IMR-90 (cell line): ENCODE data around the gene ATL2. TPM values are rescaled to one million over a fixed set of nuclear protein-coding genes. Genes with fewer than 3 reads are reported as not detected.

Experiments used
- ATAC-seq: fragments of 200-7000 bp; cut with Tn5 transposase; 2 replicates; pipeline ENCODE4 v1.9.1; 2020; ENCODE audit warnings: low read depth, mild to moderate bottlenecking, moderate library complexity
- BruUV-seq: library from RNA; stranded (reverse); fragments of 400-500 nt; replicated peaks from 2 replicates; lab custom pipeline; 2021; lab: Mats Ljungman, UMichigan
- CTCF ChIA-PET: fragments of 300-600 bp; formaldehyde crosslinking; extraction: SDS; loops from one replicate; lab custom pipeline; 2021; ENCODE audit warnings: antibody characterized with exemption; lab: Yijun Ruan, JAX
- POLR2A ChIA-PET: fragments of 300-600 bp; sonication (Branson Sonifier 250); formaldehyde crosslinking; loops from one replicate; lab custom pipeline; 2022; ENCODE audit warnings: antibody characterized with exemption; ENCODE audit not compliant: unreplicated experiment; lab: Charles Lee
- DNase-seq: peaks from one replicate; pipeline ENCODE4 v3.0.0; 2013
- H2AFZ ChIP-seq: replicated peaks from 2 replicates; pipeline ENCODE3; 2013; ENCODE audit warnings: low read length, mild to moderate bottlenecking; ENCODE audit not compliant: poor library complexity
- H2AK5ac ChIP-seq: 2 replicates; pipeline ENCODE4 v1.6.1; 2013; ENCODE audit warnings: low read depth, low read length, inconsistent platforms
- H2AK9ac ChIP-seq: replicated peaks from 2 replicates; pipeline ENCODE3; 2013; ENCODE audit warnings: mild to moderate bottlenecking, low read depth, low read length, moderate library complexity; ENCODE audit not compliant: poor library complexity
- H2BK120ac ChIP-seq: 2 replicates; pipeline ENCODE4 v1.6.1; 2013; ENCODE audit warnings: low read depth, low read length, inconsistent platforms
- H2BK15ac ChIP-seq: 3 replicates; pipeline ENCODE4 v1.6.1; 2013; ENCODE audit warnings: low read depth, low read length, inconsistent platforms
- H2BK20ac ChIP-seq: 2 replicates; pipeline ENCODE4 v1.6.1; 2013; ENCODE audit warnings: low read depth, mild to moderate bottlenecking, inconsistent platforms, low read length, moderate library complexity
- H2BK5ac ChIP-seq: 2 replicates; pipeline ENCODE4 v1.6.1; 2013; ENCODE audit warnings: mild to moderate bottlenecking, low read depth, low read length, inconsistent platforms; ENCODE audit not compliant: poor library complexity, severe bottlenecking
- H3K14ac ChIP-seq: replicated peaks from 2 replicates; pipeline ENCODE4 v1.6.1; 2013; ENCODE audit warnings: low read depth, low read length, inconsistent platforms
- H3K18ac ChIP-seq: 2 replicates; pipeline ENCODE4 v1.6.1; 2013; ENCODE audit warnings: low read depth, low read length, control low read depth
- H3K23ac ChIP-seq: 2 replicates; pipeline ENCODE4 v1.6.1; 2013; ENCODE audit warnings: low read depth, low read length, inconsistent platforms
- H3K27ac ChIP-seq: 2 replicates; pipeline ENCODE4 v1.5.1; 2013; ENCODE audit warnings: mild to moderate bottlenecking, control low read depth, low read length; ENCODE audit not compliant: insufficient read depth
- H3K27me3 ChIP-seq: 2 replicates; pipeline ENCODE4 v1.6.1; 2013; ENCODE audit warnings: low read length; ENCODE audit not compliant: control insufficient read depth, insufficient read depth
- H3K36me3 ChIP-seq: 2 replicates; pipeline ENCODE4 v1.6.1; 2013; ENCODE audit warnings: low read length, mixed read lengths; ENCODE audit not compliant: control insufficient read depth, insufficient read depth
- H3K4ac ChIP-seq: 2 replicates; pipeline ENCODE4 v1.6.1; 2013; ENCODE audit warnings: low read depth, low read length, inconsistent platforms
- H3K4me1 ChIP-seq: 2 replicates; pipeline ENCODE4 v1.6.1; 2013; ENCODE audit warnings: low read length, mixed read lengths; ENCODE audit not compliant: control insufficient read depth, insufficient read depth
- H3K4me2 ChIP-seq: 2 replicates; pipeline ENCODE4 v1.6.1; 2013; ENCODE audit warnings: low read depth, mild to moderate bottlenecking, control low read depth, low read length, moderate library complexity
- H3K4me3 ChIP-seq: 2 replicates; pipeline ENCODE4 v1.5.1; 2013; ENCODE audit warnings: low read depth, mild to moderate bottlenecking, control low read depth, low read length, moderate library complexity; ENCODE audit not compliant: insufficient read depth
- H3K56ac ChIP-seq: 2 replicates; pipeline ENCODE4 v1.6.1; 2013; ENCODE audit warnings: low read length, inconsistent platforms; ENCODE audit not compliant: insufficient read depth; ENCODE audit errors: extremely low read depth
- H3K79me1 ChIP-seq, 2 experiments: 2 replicates each; pipeline ENCODE4 v1.6.1; 2013; ENCODE audit warnings: low read length in 2 of 2, inconsistent platforms in 1 of 2, low read depth in 1 of 2
- H3K9ac ChIP-seq: 2 replicates; pipeline ENCODE4 v1.6.1; 2013; ENCODE audit warnings: low read depth, low read length, control low read depth
- H3K9me1 ChIP-seq: 2 replicates; pipeline ENCODE4 v1.6.1; 2013; ENCODE audit warnings: low read length, inconsistent platforms; ENCODE audit not compliant: insufficient read depth
- H3K9me3 ChIP-seq: 2 replicates; pipeline ENCODE4 v1.6.1; 2013; ENCODE audit warnings: low read length; ENCODE audit not compliant: control insufficient read depth, insufficient read depth
- H4K20me1 ChIP-seq: 2 replicates; pipeline ENCODE4 v1.6.1; 2013; ENCODE audit warnings: low read length, inconsistent platforms; ENCODE audit not compliant: insufficient read depth
- H4K5ac ChIP-seq: 2 replicates; pipeline ENCODE4 v1.6.1; 2013; ENCODE audit warnings: mild to moderate bottlenecking, low read depth, low read length, control low read depth
- H4K8ac ChIP-seq, 2 experiments: 2 replicates each; pipeline ENCODE4 v1.6.1; 2013; ENCODE audit warnings: low read depth in 2 of 2, low read length in 2 of 2, control low read depth in 1 of 2, inconsistent platforms in 1 of 2
- H4K91ac ChIP-seq: 2 replicates; pipeline ENCODE4 v1.6.1; 2013; ENCODE audit warnings: low read depth, low read length, inconsistent platforms; ENCODE audit not compliant: insufficient read depth
- BHLHE40 ChIP-seq: fragments of 150-350 bp; IDR thresholded peaks from 2 replicates; pipeline ENCODE4 v1.6.1; 2016; ENCODE audit warnings: mild to moderate bottlenecking, low read depth, low read length
- CEBPB ChIP-seq: IDR thresholded peaks from 2 replicates; pipeline ENCODE4 v1.6.1; 2012; ENCODE audit warnings: low read depth, low read length, improper control_type of control experiment
- CHD1 ChIP-seq: IDR thresholded peaks from 2 replicates; pipeline ENCODE4 v1.6.1; 2012; ENCODE audit warnings: low read depth, low read length, improper control_type of control experiment
- CTCF ChIP-seq: conservative IDR thresholded peaks from 2 replicates; pipeline ENCODE4 v1.5.1; 2012; ENCODE audit warnings: mild to moderate bottlenecking, low read depth, low read length, improper control_type of control experiment
- ELK1 ChIP-seq: fragments of 150-350 bp; IDR thresholded peaks from 2 replicates; pipeline ENCODE4 v1.6.1; 2016; ENCODE audit warnings: low read depth, mild to moderate bottlenecking, low read length, moderate library complexity, borderline replicate concordance
- MAFK ChIP-seq: IDR thresholded peaks from 2 replicates; pipeline ENCODE4 v1.6.1; 2012; ENCODE audit warnings: low read depth, low read length, improper control_type of control experiment
- MXI1 ChIP-seq: IDR thresholded peaks from 2 replicates; pipeline ENCODE4 v1.6.1; 2012; ENCODE audit warnings: low read depth, mild to moderate bottlenecking, low read length, moderate library complexity, borderline replicate concordance
- NFE2L2 ChIP-seq: fragments of 150-350 bp; IDR thresholded peaks from 2 replicates; pipeline ENCODE4 v1.6.1; 2016; ENCODE audit warnings: low read depth, mild to moderate bottlenecking, low read length
- POLR2A ChIP-seq: IDR thresholded peaks from 2 replicates; pipeline ENCODE4 v1.6.1; 2012; ENCODE audit warnings: mild to moderate bottlenecking, low read depth, low read length
- RCOR1 ChIP-seq: IDR thresholded peaks from 2 replicates; pipeline ENCODE4 v1.6.1; 2012; ENCODE audit warnings: mild to moderate bottlenecking, low read length, improper control_type of control experiment; ENCODE audit not compliant: insufficient replicate concordance
- RFX5 ChIP-seq: IDR thresholded peaks from 2 replicates; pipeline ENCODE4 v1.8.0; 2012; ENCODE audit warnings: low read depth, mild to moderate bottlenecking, low read length, moderate library complexity
- WGBS, 2 experiments: methylation state at CpG; one replicate each; pipeline versions ENCODE4 v1.1.5 to v1.1.7; 2013; ENCODE audit warnings: missing lambda C conversion rate in 2 of 2; ENCODE audit not compliant: insufficient read length in 1 of 2; ENCODE audit errors: extremely low coverage in 2 of 2; 5-methylcytosine and 5-hydroxymethylcytosine counted together
- dilution Hi-C: fragments of 300-500 bp; cut with HindIII; formaldehyde crosslinking; loops from one replicate; pipeline ENCODE4 v1.14.3; 2018; ENCODE audit warnings: low sequenced_read_pairs; ENCODE audit not compliant: unreplicated experiment
- in situ Hi-C: fragments of 300-500 bp; cut with MboI; formaldehyde crosslinking; loops from 3 replicates; pipeline ENCODE4 v1.14.3; 2019; ENCODE audit warnings: low sequenced_read_pairs, inconsistent platforms, mixed read lengths
- intact Hi-C: fragments of 100-400 bp; cut with micrococcal nuclease; formaldehyde crosslinking; loops from 2 replicates; pipeline ENCODE4 v1.10.0; 2022
- polyA plus RNA-seq, 3 experiments: library from polyadenylated mRNA; depleted of rRNA; stranded (reverse); fragments of >200 nt; gene quantifications; 2 replicates each; pipeline ENCODE4 v1.2.3, GENCODE V29; 2012; ENCODE audit warnings: low replicate concordance in 1 of 3
- total RNA-seq: library from RNA; depleted of rRNA; stranded (reverse); fragments of >200 nt; gene quantifications from 2 replicates; pipeline ENCODE4 v1.2.3, GENCODE V29; 2012

ATL2 gene
- total and polyA plus RNA-seq, 2 of the 4 experiments (the other 2 are of a cell fraction): 16.0 to 62.6 TPM

- no peaks in the 10 kb centered on the region for H3K4me1 ChIP-seq
- H3K56ac ChIP-seq: no peak overlapping the region
- peaks cover 15 to 37% of the 10 kb centered on the region in 2 experiments for H3K79me1 ChIP-seq
- H3K9ac ChIP-seq: no peak overlapping the region
- no peaks in the 10 kb centered on the region for H3K9me3 ChIP-seq
- H3K18ac ChIP-seq: no peak overlapping the region
- no peaks in the 10 kb centered on the region for H3K9me1 ChIP-seq
- H2BK5ac ChIP-seq: no peak overlapping the region
- H3K27ac ChIP-seq: no peak overlapping the region
- dilution Hi-C loops (no loop called here), in situ Hi-C loops (no loop called here), intact Hi-C loops (no loop called here)
- H3K27me3 ChIP-seq: no peaks in the 10 kb centered on the region
- H2BK120ac ChIP-seq: no peak overlapping the region
- BruUV-seq: no TSS peak
- no peak overlapping the region for H3K4me2 ChIP-seq
- peaks cover 12% of the 10 kb centered on the region for H3K36me3 ChIP-seq
- no peak overlapping the region for H3K14ac ChIP-seq
- ATAC-seq (no peak), DNase-seq (no peak)
- H4K8ac ChIP-seq: no peak overlapping the region
- no peak overlapping the region for H2AK5ac ChIP-seq
- peaks cover 7% of the 10 kb centered on the region; the same call in 1 of the 2 replicates for H4K20me1 ChIP-seq
- no peak overlapping the region for H2AFZ ChIP-seq
- H2BK15ac ChIP-seq: no peak overlapping the region
- no peak overlapping the region for H3K4me3 ChIP-seq
- WGBS, 2 experiments: 100% methylated on average over 1 of the region's 3 CpGs; no CpG with 5 or more reads in 1 of the 2 experiments
- ChIA-PET POLR2A (no interaction called here), CTCF (interaction anchor here (0.6 to 0.8 kb wide), 2 partner anchors 236 to 1132 kb away, joined by 3 read pairs; no protein-coding TSS in a partner anchor)
- H3K23ac ChIP-seq: no peak overlapping the region
- H2AK9ac ChIP-seq: no peak overlapping the region
- TF ChIP-seq ELK1 (no peak), RCOR1 (no peak), MAFK (no peak), NFE2L2 (no peak), CEBPB (no peak), BHLHE40 (no peak), CTCF (no peak), RFX5 (no peak), CHD1 (no peak), MXI1 (no peak), POLR2A (no peak)
- H4K5ac ChIP-seq: no peak overlapping the region
- H3K4ac ChIP-seq: no peak overlapping the region
- H2BK20ac ChIP-seq: no peak overlapping the region
- no peak overlapping the region for H4K91ac ChIP-seq
Observed at GRCh38 chr2:38343212-38343611, 33.9 kb downstream of the ATL2 start.
